Testis (tissue), 2 donors: ENCODE measurements around the gene CLNK.

Experiments used
- CTCF ChIP-seq, 3 experiments: fragments of 450-650 bp in 2 of 3; fragments of 200-600 bp in 1 of 3; sonication (generic) in 1 of 3; IDR thresholded peaks; one replicate each; pipeline ENCODE4 v1.5.1; 2016 to 2019; ENCODE audit warnings: antibody characterized with exemption in 3 of 3, mild to moderate bottlenecking in 2 of 3, moderate library complexity in 1 of 3
- POLR2A ChIP-seq: fragments of 450-650 bp; IDR thresholded peaks from one replicate; pipeline ENCODE4 v1.6.1; 2017; ENCODE audit warnings: antibody characterized with exemption, mild to moderate bottlenecking, moderate library complexity

- TF ChIP-seq CTCF (IDR thresholded peaks at IDR 0.05) (no peak), POLR2A (no peak)
These were observed 49.5 kb downstream of the CLNK start for GRCh38 chr4:10635091-10635490.
